ENCODE data around the gene TTC28.

- TF ChIP-seq CTCF (tag by site-specific recombination; IDR thresholded peaks at IDR 0.05) (no peak), ZNF426 (tag by site-specific recombination; IDR thresholded peaks at IDR 0.05) (no peak), ZFP41 (tag by site-specific recombination; IDR thresholded peaks at IDR 0.05; ENCODE audit: borderline replicate concordance) (no peak), ZNF513 (tag by site-specific recombination; IDR thresholded peaks at IDR 0.05) (no peak), YY1 (tag by site-specific recombination; IDR thresholded peaks at IDR 0.05) (no peak), ZNF610 (tag by site-specific recombination; IDR thresholded peaks at IDR 0.05; ENCODE audit: borderline replicate concordance) (no peak), ZBTB7A (tag by site-specific recombination; IDR thresholded peaks at IDR 0.05; ENCODE audit: low read depth) (no peak), TCF7L2 (IDR thresholded peaks at IDR 0.05; ENCODE audit: borderline replicate concordance, low read depth, low read length) (no peak), ZNF138 (tag by site-specific recombination; IDR thresholded peaks at IDR 0.05; ENCODE audit: borderline replicate concordance) (no peak), ZNF76 (tag by site-specific recombination; IDR thresholded peaks at IDR 0.05; ENCODE audit: borderline replicate concordance, low read depth) (no peak), ZNF692 (tag by site-specific recombination; IDR thresholded peaks at IDR 0.05) (no peak), ZNF211 (tag by site-specific recombination; IDR thresholded peaks at IDR 0.05; ENCODE audit: low read depth) (no peak)
Measured at GRCh38 chr22:28143961-28144745, 535.5 kb downstream of the TTC28 start.

Data from HEK293 (cell line).